ENCODE results near the gene GREB1.
"Not testable (repeated sequence)": the region's sequence is repeated elsewhere in the genome, so short reads cannot be mapped to it uniquely, and the experiment has no call there.

GREB1 gene

DNA sequence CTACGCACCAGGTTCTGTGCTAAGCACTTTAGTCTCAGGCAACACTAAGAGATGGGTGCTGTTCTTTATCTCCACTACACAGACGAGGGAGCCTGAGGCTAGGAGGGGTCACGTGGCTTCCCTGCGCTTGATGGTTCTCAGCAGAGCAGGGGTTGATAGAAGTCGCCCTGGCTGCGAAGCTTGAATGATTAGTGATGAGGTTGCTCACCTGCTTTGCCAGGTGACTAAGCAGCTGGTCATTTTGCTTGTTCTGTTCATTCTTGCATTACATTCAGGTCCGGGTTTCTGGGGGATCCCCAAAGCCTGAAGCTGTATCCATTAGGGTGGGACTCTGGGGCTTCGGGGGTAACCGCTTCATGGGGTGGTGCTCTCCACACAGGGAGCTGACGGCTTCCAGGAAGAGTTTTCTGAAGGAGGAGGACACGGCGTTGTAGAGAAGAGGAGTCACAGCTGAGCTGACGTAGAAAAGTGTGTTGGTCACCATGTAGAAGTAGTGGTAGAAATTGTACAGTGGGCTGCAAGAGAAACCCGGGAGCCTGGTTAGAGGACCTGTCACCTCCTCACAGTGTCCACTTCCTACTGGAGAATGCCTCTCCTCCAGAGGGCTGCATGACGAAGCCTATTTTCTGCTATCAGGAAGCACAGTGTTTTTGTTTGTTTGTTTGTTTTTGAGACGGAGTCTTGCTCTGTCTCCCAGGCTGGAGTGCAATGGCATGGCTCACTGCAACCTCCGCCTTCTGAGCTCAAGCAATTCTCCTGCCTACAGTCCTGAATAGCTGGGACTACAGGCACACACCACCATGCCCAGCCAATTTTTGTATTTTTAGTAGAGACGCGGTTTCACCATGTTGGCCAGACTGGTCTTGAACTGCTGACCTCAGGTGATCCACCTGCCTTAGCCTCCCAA lies 124.6 kb downstream of the GREB1 start:
- Histone ChIP-seq H3K4me1 (no peaks in the 10 kb centered on the region), H3K4me3 (ENCODE audit: low read depth, low read length) (no peak overlapping the region), H3K27me3 (no peaks in the 10 kb centered on the region), H3K36me3 (no peaks in the 10 kb centered on the region), H3K9me3 (no peaks in the 10 kb centered on the region)
- TF ChIP-seq, protein P1, sequence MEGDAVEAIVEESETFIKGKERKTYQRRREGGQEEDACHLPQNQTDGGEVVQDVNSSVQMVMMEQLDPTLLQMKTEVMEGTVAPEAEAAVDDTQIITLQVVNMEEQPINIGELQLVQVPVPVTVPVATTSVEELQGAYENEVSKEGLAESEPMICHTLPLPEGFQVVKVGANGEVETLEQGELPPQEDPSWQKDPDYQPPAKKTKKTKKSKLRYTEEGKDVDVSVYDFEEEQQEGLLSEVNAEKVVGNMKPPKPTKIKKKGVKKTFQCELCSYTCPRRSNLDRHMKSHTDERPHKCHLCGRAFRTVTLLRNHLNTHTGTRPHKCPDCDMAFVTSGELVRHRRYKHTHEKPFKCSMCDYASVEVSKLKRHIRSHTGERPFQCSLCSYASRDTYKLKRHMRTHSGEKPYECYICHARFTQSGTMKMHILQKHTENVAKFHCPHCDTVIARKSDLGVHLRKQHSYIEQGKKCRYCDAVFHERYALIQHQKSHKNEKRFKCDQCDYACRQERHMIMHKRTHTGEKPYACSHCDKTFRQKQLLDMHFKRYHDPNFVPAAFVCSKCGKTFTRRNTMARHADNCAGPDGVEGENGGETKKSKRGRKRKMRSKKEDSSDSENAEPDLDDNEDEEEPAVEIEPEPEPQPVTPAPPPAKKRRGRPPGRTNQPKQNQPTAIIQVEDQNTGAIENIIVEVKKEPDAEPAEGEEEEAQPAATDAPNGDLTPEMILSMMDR (IDR thresholded peaks at IDR 0.05; ENCODE audit: low read depth, low read length): no peak
- DNase-seq: no peak

DNA sequence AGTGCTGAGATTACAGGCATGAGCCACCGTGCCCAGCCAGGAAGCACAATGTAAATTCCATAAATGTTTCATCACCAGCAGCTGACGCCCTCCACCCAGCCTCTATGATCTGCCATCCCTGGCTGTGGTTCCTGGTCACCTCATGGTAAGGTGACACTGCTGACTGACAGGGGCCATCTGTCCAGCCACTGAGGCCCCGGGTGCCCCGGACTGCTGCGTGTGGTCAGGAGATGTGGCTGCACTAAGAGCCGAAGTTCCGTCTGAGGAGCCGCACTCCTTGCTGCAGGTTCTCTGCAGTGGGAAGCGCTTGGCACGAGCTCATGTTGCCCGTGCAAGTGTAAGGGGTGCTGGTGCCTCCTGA lies 125.2 kb downstream of the GREB1 start:
- TF ChIP-seq, protein P1 (IDR thresholded peaks at IDR 0.05; ENCODE audit: low read depth, low read length): no peak
- H3K4me1 ChIP-seq: no peaks in the 10 kb centered on the region
- no peaks in the 10 kb centered on the region for H3K36me3 ChIP-seq
- H3K4me3 ChIP-seq (ENCODE audit: low read depth, low read length): no peak overlapping the region
- H3K9me3 ChIP-seq: no peaks in the 10 kb centered on the region
- no peak for DNase-seq
- no peaks in the 10 kb centered on the region for H3K27me3 ChIP-seq

DNA sequence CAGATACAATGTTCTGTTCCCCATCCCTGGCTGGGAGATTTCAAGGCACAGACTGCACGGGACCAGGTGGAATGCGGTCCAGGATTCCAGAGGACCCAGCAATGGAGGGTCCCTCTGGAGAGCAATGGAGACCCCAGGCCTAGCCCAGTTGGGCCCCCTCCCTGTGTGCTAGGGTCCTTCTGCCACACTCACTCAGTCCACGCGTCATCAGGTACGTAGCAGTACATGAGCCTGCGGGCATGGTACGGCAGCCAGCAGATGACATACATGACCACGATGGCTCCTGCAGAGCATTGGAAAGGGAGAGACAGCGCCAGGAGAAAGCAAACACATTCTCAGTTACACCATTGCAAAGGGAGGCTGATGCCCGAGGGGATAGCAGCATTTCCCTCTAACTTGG lies 126.0 kb downstream of the GREB1 start:
- no peaks in the 10 kb centered on the region for H3K4me1 ChIP-seq
- H3K9me3 ChIP-seq: no peaks in the 10 kb centered on the region
- H3K36me3 ChIP-seq: no peaks in the 10 kb centered on the region
- H3K27me3 ChIP-seq: no peaks in the 10 kb centered on the region
- TF ChIP-seq, protein P1 (IDR thresholded peaks at IDR 0.05; ENCODE audit: low read depth, low read length): no peak
- H3K4me3 ChIP-seq (ENCODE audit: low read depth, low read length): no peak overlapping the region
- DNase-seq: no peak

DNA sequence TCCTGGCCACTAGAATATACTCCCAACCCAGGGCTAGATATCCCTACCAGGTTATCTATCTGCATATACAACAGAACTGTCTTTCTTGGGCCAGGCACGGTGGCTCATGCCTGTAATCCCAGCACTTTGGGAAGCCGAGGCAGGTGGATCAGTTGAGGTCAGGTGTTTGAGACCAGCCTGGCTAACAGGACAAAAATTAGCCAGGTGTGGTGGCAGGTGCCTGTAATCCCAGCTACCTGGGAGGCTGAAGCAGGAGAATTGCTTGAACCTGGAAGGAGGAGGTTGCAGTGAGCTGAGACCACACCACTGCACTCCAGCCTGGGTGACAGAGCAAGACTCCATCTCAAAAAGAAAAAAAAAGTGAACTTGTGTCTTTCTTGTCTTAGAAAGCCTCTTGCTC lies 126.6 kb downstream of the GREB1 start:
- not testable (repeated sequence) for H3K27me3 ChIP-seq; DNase-seq; H3K4me1 ChIP-seq; H3K36me3 ChIP-seq; H3K9me3 ChIP-seq; H3K4me3 ChIP-seq (ENCODE audit: low read depth, low read length)

DNA sequence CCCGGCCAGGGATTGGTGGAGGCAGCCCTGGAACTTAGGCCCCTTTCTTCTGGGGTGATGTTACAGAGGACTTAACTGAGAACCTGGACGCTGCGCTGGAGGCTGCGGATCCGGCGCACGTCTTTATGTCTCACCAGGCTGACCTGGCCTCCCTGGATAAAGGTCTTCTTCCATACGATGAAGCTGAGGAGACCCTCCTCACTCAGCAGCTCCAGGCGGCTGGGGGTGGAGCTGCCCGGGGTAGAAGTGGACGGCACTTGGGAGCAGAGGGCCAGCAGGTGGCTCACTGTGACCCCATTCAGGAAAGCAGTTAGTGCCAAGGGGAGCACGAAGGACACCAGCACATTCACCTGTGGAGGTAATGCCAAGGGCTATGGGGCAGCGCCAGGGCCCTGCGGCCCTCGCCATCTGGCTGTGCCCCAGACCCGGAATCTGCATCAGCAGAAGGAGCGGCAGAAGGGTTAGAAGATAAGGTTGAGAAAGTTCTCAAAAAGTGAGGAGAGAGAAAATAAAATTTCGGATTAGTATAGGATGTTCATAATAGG lies 128.1 kb downstream of the GREB1 start:
- Histone ChIP-seq H3K9me3 (no peaks in the 10 kb centered on the region), H3K4me3 (ENCODE audit: low read depth, low read length) (no peak overlapping the region), H3K36me3 (no peaks in the 10 kb centered on the region), H3K27me3 (no peaks in the 10 kb centered on the region), H3K4me1 (no peaks in the 10 kb centered on the region)
- TF ChIP-seq, protein P1 (IDR thresholded peaks at IDR 0.05; ENCODE audit: low read depth, low read length): no peak
- no peak for DNase-seq

DNA sequence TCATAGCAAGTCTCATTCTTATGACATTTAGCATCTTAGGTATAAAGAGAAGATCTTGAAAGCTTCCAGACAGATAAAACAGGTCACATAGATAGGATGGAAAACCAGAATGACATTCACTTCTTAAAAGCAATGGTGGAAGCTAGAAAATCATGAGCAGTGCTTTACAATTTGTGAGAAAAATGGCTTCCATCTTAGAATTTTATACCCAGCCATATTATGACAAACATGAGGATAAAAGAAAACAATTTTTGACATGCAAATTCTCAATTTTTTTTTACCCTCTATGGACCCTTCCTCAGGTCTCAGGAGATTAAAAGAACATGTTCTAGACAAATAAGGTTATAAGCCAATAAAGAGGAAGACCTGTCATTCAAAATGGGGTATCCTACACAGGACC lies 129.0 kb downstream of the GREB1 start:
- Histone ChIP-seq H3K27me3 (no peaks in the 10 kb centered on the region), H3K9me3 (no peaks in the 10 kb centered on the region), H3K36me3 (no peaks in the 10 kb centered on the region), H3K4me1 (no peaks in the 10 kb centered on the region), H3K4me3 (ENCODE audit: low read depth, low read length) (no peak overlapping the region)
- no peak for DNase-seq
- TF ChIP-seq, protein P1 (IDR thresholded peaks at IDR 0.05; ENCODE audit: low read depth, low read length): no peak
